Activated CD4-positive, alpha-beta T cell treated with anti-CD3 and anti-CD28 coated beads, Interleukin-2, amount 10 ng/mL, durations not matched to agents 7 days and 5 days (primary cell): ENCODE measurements around the gene NEK10. TPM values are rescaled to one million over a fixed set of nuclear protein-coding genes. Genes with fewer than 3 reads are reported as not detected.
"Not testable (repeated sequence)": the region's sequence is repeated elsewhere in the genome, so short reads cannot be mapped to it uniquely, and the experiment has no call there.

ENCODE experiments used
- CTCF ChIA-PET: fragments of 350-600 bp; sonication (Branson Sonifier 250); formaldehyde crosslinking; loops from one replicate; lab custom pipeline; 2021; ENCODE audit warnings: antibody characterized with exemption; lab: Charles Lee
- POLR2A ChIA-PET: fragments of 350-600 bp; sonication (Branson Sonifier 250); formaldehyde crosslinking; loops from one replicate; lab custom pipeline; 2021; ENCODE audit warnings: antibody characterized with exemption; lab: Charles Lee
- DNase-seq: peaks from one replicate; pipeline ENCODE4 v3.0.0-alpha.2; 2020
- H3K27ac Mint-ChIP-seq: one replicate; pipeline ENCODE4 v1.8.0; 2021; ENCODE audit warnings: mild to moderate bottlenecking, moderate library complexity, mixed read lengths
- H3K27me3 Mint-ChIP-seq: one replicate; pipeline ENCODE4 v1.8.0; 2021; ENCODE audit warnings: mixed read lengths
- H3K36me3 Mint-ChIP-seq: one replicate; pipeline ENCODE4 v1.8.0; 2021; ENCODE audit warnings: low read depth, mixed read lengths
- H3K4me1 Mint-ChIP-seq: one replicate; pipeline ENCODE4 v1.8.0; 2021; ENCODE audit warnings: mixed read lengths
- H3K4me3 Mint-ChIP-seq: one replicate; pipeline ENCODE4 v1.8.0; 2021; ENCODE audit warnings: mild to moderate bottlenecking, moderate library complexity, mixed read lengths
- H3K9me3 Mint-ChIP-seq: one replicate; pipeline ENCODE4 v1.8.0; 2021; ENCODE audit warnings: mixed read lengths
- total RNA-seq, 2 experiments: library from RNA; stranded (reverse); gene quantifications; one replicate each; pipeline ENCODE4 v1.2.3, GENCODE V29; 2021

The NEK10 gene
- total RNA-seq, 2 experiments from 2014 or later = 0.56 to 0.79 TPM

GRCh38 chr3:27322634-27323033, 46.5 kb downstream of the NEK10 start:
- Mint-ChIP-seq H3K27ac (no peak overlapping the region), H3K9me3 (no peaks in the 10 kb centered on the region), H3K4me3 (no peak overlapping the region), H3K4me1 (no peaks in the 10 kb centered on the region), H3K36me3 (no peaks in the 10 kb centered on the region), H3K27me3 (peaks cover 1% of the 10 kb centered on the region)
- ChIA-PET CTCF (no interaction called here), POLR2A (no interaction called here)
- DNase-seq = no peak

- Mint-ChIP-seq H3K4me3 (no peak overlapping the region), H3K27ac (no peak overlapping the region), H3K9me3 (no peaks in the 10 kb centered on the region), H3K36me3 (no peaks in the 10 kb centered on the region), H3K4me1 (no peaks in the 10 kb centered on the region), H3K27me3 (no peaks in the 10 kb centered on the region)
- ChIA-PET CTCF (no interaction called here), POLR2A (no interaction called here)
- no peak for DNase-seq
Observed at GRCh38 chr3:27319847-27320526, 49.2 kb downstream of the NEK10 start.

GRCh38 chr3:27319304-27319703, 49.9 kb downstream of the NEK10 start:
- no peak for DNase-seq
- Mint-ChIP-seq H3K36me3 (no peaks in the 10 kb centered on the region), H3K9me3 (no peaks in the 10 kb centered on the region), H3K27ac (no peak overlapping the region), H3K4me3 (no peak overlapping the region), H3K27me3 (no peaks in the 10 kb centered on the region), H3K4me1 (no peaks in the 10 kb centered on the region)
- POLR2A ChIA-PET = no interaction called here
- CTCF ChIA-PET = no interaction called here

- H3K4me1 Mint-ChIP-seq = no peaks in the 10 kb centered on the region
- no peaks in the 10 kb centered on the region for H3K9me3 Mint-ChIP-seq
- POLR2A ChIA-PET = no interaction called here
- no peaks in the 10 kb centered on the region for H3K36me3 Mint-ChIP-seq
- H3K27ac Mint-ChIP-seq = no peak overlapping the region
- H3K27me3 Mint-ChIP-seq = no peaks in the 10 kb centered on the region
- CTCF ChIA-PET = interaction anchor here (1.0 kb wide), 1 partner anchor 20 kb away, joined by 8 read pairs; no protein-coding TSS in a partner anchor
- no peak overlapping the region for H3K4me3 Mint-ChIP-seq
- no peak for DNase-seq
Observed at GRCh38 chr3:27317096-27317495, 52.1 kb downstream of the NEK10 start.

GRCh38 chr3:27315003-27315402, 54.2 kb downstream of the NEK10 start:
- ChIA-PET CTCF (no interaction called here), POLR2A (no interaction called here)
- H3K4me3 Mint-ChIP-seq = no peak overlapping the region
- H3K36me3 Mint-ChIP-seq = no peaks in the 10 kb centered on the region
- no peak for DNase-seq
- H3K4me1 Mint-ChIP-seq = no peaks in the 10 kb centered on the region
- no peaks in the 10 kb centered on the region for H3K9me3 Mint-ChIP-seq
- H3K27me3 Mint-ChIP-seq = peaks cover 7% of the 10 kb centered on the region
- H3K27ac Mint-ChIP-seq = no peak overlapping the region

- ChIA-PET POLR2A (no interaction called here), CTCF (no interaction called here)
- no peak overlapping the region for H3K27ac Mint-ChIP-seq
- peak; percentile 16 for DNase-seq
- no peaks in the 10 kb centered on the region for H3K9me3 Mint-ChIP-seq
- H3K36me3 Mint-ChIP-seq = no peaks in the 10 kb centered on the region
- H3K4me1 Mint-ChIP-seq = no peaks in the 10 kb centered on the region
- no peak overlapping the region for H3K4me3 Mint-ChIP-seq
- H3K27me3 Mint-ChIP-seq = peaks cover 14% of the 10 kb centered on the region
Observed at GRCh38 chr3:27312044-27312668, 57.0 kb downstream of the NEK10 start.

GRCh38 chr3:27311400-27311799, 57.8 kb downstream of the NEK10 start:
- ChIA-PET CTCF (no interaction called here), POLR2A (no interaction called here)
- Mint-ChIP-seq H3K36me3 (no peaks in the 10 kb centered on the region), H3K27ac (no peak overlapping the region), H3K9me3 (no peaks in the 10 kb centered on the region), H3K27me3 (peaks cover 16% of the 10 kb centered on the region), H3K4me3 (no peak overlapping the region), H3K4me1 (no peaks in the 10 kb centered on the region)
- DNase-seq = no peak

- no peaks in the 10 kb centered on the region for H3K4me1 Mint-ChIP-seq
- no peak for DNase-seq
- ChIA-PET CTCF (no interaction called here), POLR2A (no interaction called here)
- no peaks in the 10 kb centered on the region for H3K36me3 Mint-ChIP-seq
- H3K9me3 Mint-ChIP-seq = no peaks in the 10 kb centered on the region
- no peak overlapping the region for H3K27ac Mint-ChIP-seq
- no peak overlapping the region for H3K4me3 Mint-ChIP-seq
- H3K27me3 Mint-ChIP-seq = peaks cover 16% of the 10 kb centered on the region
Observed at GRCh38 chr3:27310688-27311087, 58.5 kb downstream of the NEK10 start.

GRCh38 chr3:27307566-27307965, 61.6 kb downstream of the NEK10 start:
- CTCF ChIA-PET = no interaction called here
- Mint-ChIP-seq H3K27me3 (peaks cover 16% of the 10 kb centered on the region), H3K36me3 (no peaks in the 10 kb centered on the region), H3K9me3 (no peaks in the 10 kb centered on the region), H3K27ac (no peak overlapping the region), H3K4me1 (no peaks in the 10 kb centered on the region), H3K4me3 (no peak overlapping the region)
- POLR2A ChIA-PET = no interaction called here
- no peak for DNase-seq

GRCh38 chr3:27302891-27303290, 66.3 kb downstream of the NEK10 start:
- DNase-seq = no peak
- Mint-ChIP-seq H3K9me3 (peaks cover 18% of the 10 kb centered on the region), H3K4me3 (no peak overlapping the region), H3K36me3 (no peaks in the 10 kb centered on the region), H3K4me1 (no peaks in the 10 kb centered on the region), H3K27ac (no peak overlapping the region), H3K27me3 (peaks cover 3% of the 10 kb centered on the region)
- POLR2A ChIA-PET = no interaction called here
- CTCF ChIA-PET = interaction anchor here (0.5 kb wide), 1 partner anchor 10 kb away, joined by 3 read pairs; no protein-coding TSS in a partner anchor

GRCh38 chr3:27298981-27299380, 70.2 kb downstream of the NEK10 start:
- H3K27ac Mint-ChIP-seq, DNase-seq, POLR2A ChIA-PET, H3K4me1 Mint-ChIP-seq, H3K4me3 Mint-ChIP-seq, H3K27me3 Mint-ChIP-seq, H3K36me3 Mint-ChIP-seq, CTCF ChIA-PET: not testable (repeated sequence)
- peaks cover 18% of the 10 kb centered on the region for H3K9me3 Mint-ChIP-seq

- POLR2A ChIA-PET = no interaction called here
- no peaks in the 10 kb centered on the region for H3K4me1 Mint-ChIP-seq
- no peak for DNase-seq
- CTCF ChIA-PET = no interaction called here
- H3K9me3 Mint-ChIP-seq = peaks cover 4% of the 10 kb centered on the region
- H3K4me3 Mint-ChIP-seq = no peak overlapping the region
- H3K27me3 Mint-ChIP-seq = no peaks in the 10 kb centered on the region
- no peaks in the 10 kb centered on the region for H3K36me3 Mint-ChIP-seq
- H3K27ac Mint-ChIP-seq = no peak overlapping the region
Observed at GRCh38 chr3:27293939-27294338, 75.2 kb downstream of the NEK10 start.

GRCh38 chr3:27290760-27291159, 78.4 kb downstream of the NEK10 start:
- CTCF ChIA-PET = no interaction called here
- DNase-seq = no peak
- Mint-ChIP-seq H3K4me3 (no peak overlapping the region), H3K36me3 (no peaks in the 10 kb centered on the region), H3K9me3 (no peaks in the 10 kb centered on the region), H3K4me1 (no peaks in the 10 kb centered on the region), H3K27me3 (no peaks in the 10 kb centered on the region), H3K27ac (no peak overlapping the region)
- POLR2A ChIA-PET = interaction anchor here (0.6 kb wide), 1 partner anchor 63 kb away, joined by 4 read pairs; no protein-coding TSS in a partner anchor
